Inflammatory macrophage treated with lipopolysaccharide for 1 hour (primary cell): ENCODE data around the gene HMGB1.

Source experiments
- DNase-seq, 2 donors: peaks; one replicate each; pipeline ENCODE4 v3.0.0-alpha.2; 2020 to 2022

HMGB1 gene

GRCh38 chr13:30465593-30466357, at the start of gene HMGB1:
TSS of gene HMGB1 (minus strand) at chr13:30465936. CDS start at chr13:30463680, 2,256 bp downstream.
- peak; percentile 97 to 98 for DNase-seq

GRCh38 chr13:30510811-30511371, 45.2 kb upstream of the HMGB1 start:
- DNase-seq, result no peak

- no peak for DNase-seq
These were observed 44.4 kb upstream of the HMGB1 start for GRCh38 chr13:30510091-30510490.

- no peak for DNase-seq
These were observed 43.7 kb upstream of the HMGB1 start for GRCh38 chr13:30509254-30510050.

- DNase-seq, result no peak
These were observed 38.3 kb upstream of the HMGB1 start for GRCh38 chr13:30504081-30504480.

- no peak for DNase-seq
These were observed 36.5 kb upstream of the HMGB1 start for GRCh38 chr13:30502237-30502636.

- peak in 1 of 2 donors; percentile 8 for DNase-seq
These were observed 33.6 kb upstream of the HMGB1 start for GRCh38 chr13:30499338-30499737.

- no peak for DNase-seq
These were observed 30.4 kb upstream of the HMGB1 start for GRCh38 chr13:30496147-30496546.

GRCh38 chr13:30495746-30496145, 30.0 kb upstream of the HMGB1 start:
- no peak for DNase-seq

- no peak for DNase-seq
These were observed 28.1 kb upstream of the HMGB1 start for GRCh38 chr13:30493658-30494381.

GRCh38 chr13:30487075-30487470, 21.3 kb upstream of the HMGB1 start:
- DNase-seq, result no peak

GRCh38 chr13:30486230-30487074, 20.7 kb upstream of the HMGB1 start:
- DNase-seq, result no peak

- no peak for DNase-seq
These were observed 15.6 kb upstream of the HMGB1 start for GRCh38 chr13:30481241-30481760.

GRCh38 chr13:30480292-30480950, 14.7 kb upstream of the HMGB1 start:
- no peak for DNase-seq

GRCh38 chr13:30479883-30480219, 14.1 kb upstream of the HMGB1 start:
- no peak for DNase-seq

GRCh38 chr13:30479154-30479882, 13.6 kb upstream of the HMGB1 start:
- DNase-seq, result no peak

- DNase-seq, result peak in 1 of 2 donors; percentile 13
These were observed 11.8 kb upstream of the HMGB1 start for GRCh38 chr13:30477346-30478195.

- no peak for DNase-seq
These were observed 7.9 kb upstream of the HMGB1 start for GRCh38 chr13:30473675-30474074.

GRCh38 chr13:30466841-30467252, 1.1 kb upstream of the HMGB1 start:
- DNase-seq, result peak; percentile 24 to 38

- DNase-seq, result no peak
These were observed 600 bp upstream of the HMGB1 start for GRCh38 chr13:30466358-30466714.
